GM12878 (cell line): ENCODE data around the gene DOCK9.

Experiments used
- EP300 ChIP-seq, 2 experiments: fragments of 150-350 bp in 1 of 2; IDR thresholded peaks; 2 replicates each; pipeline ENCODE4 v1.6.1; 2011 to 2012; ENCODE audit warnings: low read depth in 2 of 2, low read length in 2 of 2, borderline replicate concordance in 1 of 2, improper control_type of control experiment in 1 of 2, inconsistent platforms in 1 of 2; ENCODE audit not compliant: control insufficient read depth in 1 of 2
- POLR2A ChIP-seq: IDR thresholded peaks from 2 replicates; pipeline ENCODE4 v1.6.1; 2011; ENCODE audit warnings: low read depth, mild to moderate bottlenecking, low read length
- RAD21 ChIP-seq: IDR thresholded peaks from 2 replicates; pipeline ENCODE4 v1.6.1; 2011; ENCODE audit warnings: mild to moderate bottlenecking, low read depth, low read length, moderate library complexity; ENCODE audit not compliant: insufficient read depth
- RFX5 ChIP-seq: IDR thresholded peaks from 2 replicates; pipeline ENCODE4 v1.6.1; 2011; ENCODE audit warnings: low read depth, low read length, improper control_type of control experiment
- SUZ12 ChIP-seq: fragments of 200-600 bp; sonication (generic); IDR thresholded peaks from one replicate; pipeline ENCODE4 v1.6.1; 2018; ENCODE audit warnings: antibody characterized with exemption, mild to moderate bottlenecking; ENCODE audit not compliant: unreplicated experiment
- YY1 ChIP-seq: IDR thresholded peaks from 2 replicates; pipeline ENCODE4 v1.6.1; 2011; ENCODE audit warnings: low read depth, mild to moderate bottlenecking, low read length
- ZNF274 ChIP-seq: IDR thresholded peaks from one replicate; pipeline ENCODE4 v1.8.0; 2011; ENCODE audit not compliant: insufficient read length, insufficient read depth
- TF ChIP-seq, protein P1 (sequence below), 3 experiments: IDR thresholded peaks in 2 of 3; conservative IDR thresholded peaks in 1 of 3; 2 replicates each; pipeline ENCODE4 v1.5.1; 2011; ENCODE audit warnings: low read depth in 3 of 3, low read length in 3 of 3, mild to moderate bottlenecking in 3 of 3, control low read depth in 2 of 3, moderate library complexity in 2 of 3, inconsistent platforms in 1 of 3, mixed read lengths in 1 of 3; ENCODE audit not compliant: control insufficient read depth in 2 of 3, insufficient read depth in 1 of 3; ENCODE audit errors: extremely low read depth in 1 of 3
- TF ChIP-seq, protein P2 (sequence below): IDR thresholded peaks from 2 replicates; pipeline ENCODE4 v1.6.1; 2011; ENCODE audit warnings: low read depth, low read length, improper control_type of control experiment, borderline replicate concordance
- TF ChIP-seq, protein P3 (sequence below): fragments of 450-650 bp; IDR thresholded peaks from 2 replicates; pipeline ENCODE4 v1.6.1; 2017; ENCODE audit warnings: mild to moderate bottlenecking, moderate library complexity

DNA sequence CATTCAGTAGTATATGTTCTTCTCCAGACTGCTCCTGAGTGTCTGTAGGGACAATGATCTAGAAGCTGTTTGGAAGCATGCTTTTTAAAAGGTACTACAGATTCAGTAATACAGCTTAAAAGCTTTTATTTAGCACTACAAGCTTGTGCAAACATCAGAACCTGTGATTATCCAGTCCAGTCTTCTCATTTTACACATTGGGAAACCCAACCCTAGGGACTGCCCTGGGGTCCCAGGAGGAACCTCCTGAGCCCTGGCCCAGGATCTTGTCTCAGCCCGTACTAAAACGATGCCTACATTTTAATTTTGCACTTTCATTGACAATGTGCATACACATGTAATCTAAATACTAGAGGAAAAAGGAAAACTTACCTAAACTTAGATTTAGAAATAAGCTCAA, 12.5 kb downstream of the DOCK9 start:
- TF ChIP-seq, protein P1, sequence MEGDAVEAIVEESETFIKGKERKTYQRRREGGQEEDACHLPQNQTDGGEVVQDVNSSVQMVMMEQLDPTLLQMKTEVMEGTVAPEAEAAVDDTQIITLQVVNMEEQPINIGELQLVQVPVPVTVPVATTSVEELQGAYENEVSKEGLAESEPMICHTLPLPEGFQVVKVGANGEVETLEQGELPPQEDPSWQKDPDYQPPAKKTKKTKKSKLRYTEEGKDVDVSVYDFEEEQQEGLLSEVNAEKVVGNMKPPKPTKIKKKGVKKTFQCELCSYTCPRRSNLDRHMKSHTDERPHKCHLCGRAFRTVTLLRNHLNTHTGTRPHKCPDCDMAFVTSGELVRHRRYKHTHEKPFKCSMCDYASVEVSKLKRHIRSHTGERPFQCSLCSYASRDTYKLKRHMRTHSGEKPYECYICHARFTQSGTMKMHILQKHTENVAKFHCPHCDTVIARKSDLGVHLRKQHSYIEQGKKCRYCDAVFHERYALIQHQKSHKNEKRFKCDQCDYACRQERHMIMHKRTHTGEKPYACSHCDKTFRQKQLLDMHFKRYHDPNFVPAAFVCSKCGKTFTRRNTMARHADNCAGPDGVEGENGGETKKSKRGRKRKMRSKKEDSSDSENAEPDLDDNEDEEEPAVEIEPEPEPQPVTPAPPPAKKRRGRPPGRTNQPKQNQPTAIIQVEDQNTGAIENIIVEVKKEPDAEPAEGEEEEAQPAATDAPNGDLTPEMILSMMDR (IDR thresholded peaks at IDR 0.05 in 2 of 3, conservative IDR thresholded peaks at IDR 0.05 in 1 of 3; ENCODE audit: control insufficient read depth in 2 of 3, extremely low read depth in 1 of 3, insufficient read depth in 1 of 3, low read depth in 3 of 3, low read length in 3 of 3), result no peak
- TF ChIP-seq ZNF274, result no peak
- TF ChIP-seq, protein P2, sequence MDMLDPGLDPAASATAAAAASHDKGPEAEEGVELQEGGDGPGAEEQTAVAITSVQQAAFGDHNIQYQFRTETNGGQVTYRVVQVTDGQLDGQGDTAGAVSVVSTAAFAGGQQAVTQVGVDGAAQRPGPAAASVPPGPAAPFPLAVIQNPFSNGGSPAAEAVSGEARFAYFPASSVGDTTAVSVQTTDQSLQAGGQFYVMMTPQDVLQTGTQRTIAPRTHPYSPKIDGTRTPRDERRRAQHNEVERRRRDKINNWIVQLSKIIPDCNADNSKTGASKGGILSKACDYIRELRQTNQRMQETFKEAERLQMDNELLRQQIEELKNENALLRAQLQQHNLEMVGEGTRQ, result no peak
- no peak for TF ChIP-seq RAD21
- no peak for TF ChIP-seq YY1
- no peak for TF ChIP-seq POLR2A
- TF ChIP-seq EP300 (IDR thresholded peaks at IDR 0.05; ENCODE audit: borderline replicate concordance in 1 of 2, control insufficient read depth in 1 of 2, low read depth in 2 of 2, low read length in 2 of 2), result no peak
- no peak for TF ChIP-seq SUZ12
- TF ChIP-seq, protein P3, sequence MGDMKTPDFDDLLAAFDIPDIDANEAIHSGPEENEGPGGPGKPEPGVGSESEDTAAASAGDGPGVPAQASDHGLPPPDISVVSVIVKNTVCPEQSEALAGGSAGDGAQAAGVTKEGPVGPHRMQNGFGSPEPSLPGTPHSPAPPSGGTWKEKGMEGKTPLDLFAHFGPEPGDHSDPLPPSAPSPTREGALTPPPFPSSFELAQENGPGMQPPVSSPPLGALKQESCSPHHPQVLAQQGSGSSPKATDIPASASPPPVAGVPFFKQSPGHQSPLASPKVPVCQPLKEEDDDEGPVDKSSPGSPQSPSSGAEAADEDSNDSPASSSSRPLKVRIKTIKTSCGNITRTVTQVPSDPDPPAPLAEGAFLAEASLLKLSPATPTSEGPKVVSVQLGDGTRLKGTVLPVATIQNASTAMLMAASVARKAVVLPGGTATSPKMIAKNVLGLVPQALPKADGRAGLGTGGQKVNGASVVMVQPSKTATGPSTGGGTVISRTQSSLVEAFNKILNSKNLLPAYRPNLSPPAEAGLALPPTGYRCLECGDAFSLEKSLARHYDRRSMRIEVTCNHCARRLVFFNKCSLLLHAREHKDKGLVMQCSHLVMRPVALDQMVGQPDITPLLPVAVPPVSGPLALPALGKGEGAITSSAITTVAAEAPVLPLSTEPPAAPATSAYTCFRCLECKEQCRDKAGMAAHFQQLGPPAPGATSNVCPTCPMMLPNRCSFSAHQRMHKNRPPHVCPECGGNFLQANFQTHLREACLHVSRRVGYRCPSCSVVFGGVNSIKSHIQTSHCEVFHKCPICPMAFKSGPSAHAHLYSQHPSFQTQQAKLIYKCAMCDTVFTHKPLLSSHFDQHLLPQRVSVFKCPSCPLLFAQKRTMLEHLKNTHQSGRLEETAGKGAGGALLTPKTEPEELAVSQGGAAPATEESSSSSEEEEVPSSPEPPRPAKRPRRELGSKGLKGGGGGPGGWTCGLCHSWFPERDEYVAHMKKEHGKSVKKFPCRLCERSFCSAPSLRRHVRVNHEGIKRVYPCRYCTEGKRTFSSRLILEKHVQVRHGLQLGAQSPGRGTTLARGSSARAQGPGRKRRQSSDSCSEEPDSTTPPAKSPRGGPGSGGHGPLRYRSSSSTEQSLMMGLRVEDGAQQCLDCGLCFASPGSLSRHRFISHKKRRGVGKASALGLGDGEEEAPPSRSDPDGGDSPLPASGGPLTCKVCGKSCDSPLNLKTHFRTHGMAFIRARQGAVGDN, result no peak
- TF ChIP-seq RFX5, result no peak
